UCSD-AML1 (cell line): ENCODE measurements around the gene MST1R.
A peak's percentile ranks its signal among the peaks of the same experiment; 100 is the strongest.
"Not testable (repeated sequence)": the region's sequence is repeated elsewhere in the genome, so short reads cannot be mapped to it uniquely, and the experiment has no call there.

Source experiments
- DNase-seq: peaks from one replicate; lab custom pipeline; 2025; ENCODE audit not compliant: unreplicated experiment; lab: John Stamatoyannopoulos, UW

MST1R gene

GRCh38 chr3:49912881-49913281 is 9.2 kb upstream of the MST1R start:
- DNase-seq = no peak

GRCh38 chr3:49911611-49912010 is 7.9 kb upstream of the MST1R start:
- no peak for DNase-seq

GRCh38 chr3:49911124-49911420 is 7.4 kb upstream of the MST1R start:
- no peak for DNase-seq

- DNase-seq = no peak
Observed at GRCh38 chr3:49910409-49911123, 6.9 kb upstream of the MST1R start.

- no peak for DNase-seq
Observed at GRCh38 chr3:49908373-49909199, 4.9 kb upstream of the MST1R start.

- peak; percentile 73 for DNase-seq
Observed at GRCh38 chr3:49906073-49906743, 2.5 kb upstream of the MST1R start.

- DNase-seq = not testable (repeated sequence)
Observed at GRCh38 chr3:49904448-49904847, 775 bp upstream of the MST1R start.

- DNase-seq = no peak
Observed at GRCh38 chr3:49902511-49903345, 945 bp downstream of the MST1R start.

- DNase-seq = no peak
Observed at GRCh38 chr3:49901366-49902339, 2.0 kb downstream of the MST1R start.

GRCh38 chr3:49900491-49901153 is 3.1 kb downstream of the MST1R start:
- DNase-seq = no peak

GRCh38 chr3:49899815-49900214 is 3.9 kb downstream of the MST1R start:
- peak; percentile 46 for DNase-seq

- no peak for DNase-seq
Observed at GRCh38 chr3:49898991-49899390, 4.7 kb downstream of the MST1R start.

- no peak for DNase-seq
Observed at GRCh38 chr3:49896345-49896744, 7.3 kb downstream of the MST1R start.

GRCh38 chr3:49895791-49896190 is 7.9 kb downstream of the MST1R start:
- no peak for DNase-seq

- DNase-seq = no peak
Observed at GRCh38 chr3:49889296-49889695, 14.4 kb downstream of the MST1R start.

GRCh38 chr3:49886922-49887265 is 16.8 kb downstream of the MST1R start:
- no peak for DNase-seq

GRCh38 chr3:49883998-49884397 is 19.7 kb downstream of the MST1R start:
- no peak for DNase-seq

GRCh38 chr3:49882166-49882565 is 21.5 kb downstream of the MST1R start:
- DNase-seq = no peak

GRCh38 chr3:49880581-49881315 is 22.9 kb downstream of the MST1R start:
- no peak for DNase-seq
